Hepatocyte (in vitro differentiated cells): ENCODE results near the gene SLC35G6. TPM values are rescaled to one million over a fixed set of nuclear protein-coding genes. Genes with fewer than 3 reads are reported as not detected.

ENCODE experiments used
- DNase-seq: peaks from one replicate; pipeline ENCODE4 v3.0.0-alpha.2; 2016; ENCODE audit warnings: low spot score
- H2AFZ ChIP-seq: fragments of 200-600 bp; sonication (generic); 2 replicates; pipeline ENCODE4 v1.6.0; 2016; ENCODE audit warnings: antibody characterized with exemption, mild to moderate bottlenecking
- H3K27ac ChIP-seq: fragments of 200-600 bp; sonication (generic); 2 replicates; pipeline ENCODE4 v1.5.1; 2016; ENCODE audit warnings: mild to moderate bottlenecking
- H3K27me3 ChIP-seq: fragments of 200-600 bp; sonication (generic); 2 replicates; pipeline ENCODE4 v1.6.1; 2016
- H3K36me3 ChIP-seq: fragments of 200-600 bp; sonication (generic); replicated peaks from 2 replicates; pipeline ENCODE4 v1.5.1; 2016; ENCODE audit warnings: low read depth; ENCODE audit not compliant: insufficient read depth
- H3K4me1 ChIP-seq: fragments of 200-600 bp; sonication (generic); 2 replicates; pipeline ENCODE4 v1.5.1; 2016; ENCODE audit warnings: mild to moderate bottlenecking, moderate library complexity; ENCODE audit not compliant: insufficient read depth
- H3K4me2 ChIP-seq: fragments of 200-600 bp; sonication (generic); 2 replicates; pipeline ENCODE4 v1.6.0; 2016
- H3K4me3 ChIP-seq: fragments of 200-600 bp; sonication (generic); 2 replicates; pipeline ENCODE4 v1.5.1; 2016; ENCODE audit warnings: mild to moderate bottlenecking
- H3K79me2 ChIP-seq: fragments of 200-600 bp; sonication (generic); 2 replicates; pipeline ENCODE4 v1.6.0; 2017; ENCODE audit warnings: mild to moderate bottlenecking
- H3K9me2 ChIP-seq: fragments of 200-600 bp; sonication (generic); replicated peaks from 2 replicates; pipeline ENCODE4 v1.6.0; 2017; ENCODE audit warnings: mild to moderate bottlenecking; ENCODE audit not compliant: insufficient read depth
- H3K9me3 ChIP-seq: fragments of 200-600 bp; sonication (generic); 2 replicates; pipeline ENCODE4 v1.5.1; 2016; ENCODE audit warnings: low read depth, mild to moderate bottlenecking
- H4K20me1 ChIP-seq: fragments of 200-600 bp; sonication (generic); 2 replicates; pipeline ENCODE4 v1.6.0; 2016; ENCODE audit warnings: mild to moderate bottlenecking; ENCODE audit not compliant: insufficient read depth, poor library complexity, severe bottlenecking
- EZH2 ChIP-seq: fragments of 200-600 bp; sonication (generic); IDR thresholded peaks from 2 replicates; pipeline ENCODE4 v1.6.1; 2016; ENCODE audit warnings: antibody characterized with exemption, mild to moderate bottlenecking, borderline replicate concordance
- EZH2phosphoT487 ChIP-seq: fragments of 200-600 bp; sonication (generic); IDR thresholded peaks from one replicate; pipeline ENCODE4 v1.6.1; 2018; ENCODE audit warnings: antibody characterized with exemption, mild to moderate bottlenecking, low read depth, moderate library complexity; ENCODE audit not compliant: unreplicated experiment, severe bottlenecking
- WGBS: methylation state at CpG from one replicate; pipeline ENCODE4 v1.1.6; 2016; ENCODE audit warnings: low lambda C conversion rate; ENCODE audit errors: missing lambda C conversion rate; 5-methylcytosine and 5-hydroxymethylcytosine counted together
- polyA plus RNA-seq: library from polyadenylated mRNA; unstranded; fragments of >200 nt; fragmentation: Nextera tagmentation; extraction: Ambion mirVana; gene quantifications from 2 replicates; pipeline ENCODE4 v1.2.1, GENCODE V29; 2016
- total RNA-seq: library from RNA; depleted of rRNA; stranded (reverse); fragments of >200 nt; gene quantifications from 2 replicates; pipeline ENCODE4 v1.2.3, GENCODE V29; 2014
- TF ChIP-seq, protein P1 (sequence below): fragments of 200-600 bp; sonication (generic); IDR thresholded peaks from 2 replicates; pipeline ENCODE4 v1.5.1; 2016; ENCODE audit warnings: antibody characterized with exemption, mild to moderate bottlenecking; ENCODE audit not compliant: poor library complexity

SLC35G6 gene
- total and polyA plus RNA-seq, 2 experiments from 2014 or later = 0.30 TPM; not detected in 1

DNA sequence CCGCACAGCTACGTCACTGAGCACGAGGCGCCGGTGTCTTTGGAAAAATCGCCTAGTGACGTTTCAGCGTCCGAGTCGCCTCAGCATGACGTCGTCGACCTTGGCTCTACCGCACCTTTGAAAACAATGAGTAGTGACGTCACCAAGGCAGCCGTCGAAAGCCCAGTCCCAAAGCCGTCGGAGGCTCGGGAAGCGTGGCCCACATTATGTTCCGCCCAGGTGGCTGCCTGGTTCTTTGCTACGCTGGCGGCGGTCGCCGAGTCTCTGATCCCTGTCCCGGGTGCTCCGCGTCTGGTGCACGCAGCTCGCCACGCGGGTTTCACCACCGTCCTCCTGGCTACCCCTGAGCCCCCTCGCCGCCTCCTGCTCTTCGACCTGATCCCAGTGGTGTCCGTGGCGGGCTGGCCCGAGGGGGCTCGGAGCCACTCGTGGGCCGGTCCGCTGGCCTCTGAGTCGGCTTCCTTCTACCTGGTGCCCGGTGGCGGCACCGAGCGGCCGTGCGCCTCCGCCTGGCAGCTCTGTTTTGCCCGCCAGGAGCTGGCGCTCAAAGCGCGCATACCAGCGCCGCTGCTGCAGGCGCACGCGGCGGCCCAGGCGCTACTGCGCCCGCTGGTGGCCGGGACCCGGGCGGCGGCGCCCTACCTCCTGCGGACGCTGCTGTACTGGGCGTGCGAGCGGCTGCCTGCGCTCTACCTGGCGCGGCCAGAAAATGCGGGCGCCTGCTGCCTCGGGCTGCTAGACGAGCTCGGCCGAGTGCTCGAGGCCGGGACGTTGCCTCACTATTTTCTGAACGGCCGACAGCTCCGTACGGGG lies 44.5 kb upstream of the SLC35G6 start:
- H4K20me1 ChIP-seq = no peaks in the 10 kb centered on the region
- H2AFZ ChIP-seq = peak overlapping the region; percentile 46
- 6% methylated on average over 89 of the region's 92 CpGs for WGBS
- H3K36me3 ChIP-seq = no peaks in the 10 kb centered on the region
- peaks cover 29% of the 10 kb centered on the region for H3K27me3 ChIP-seq
- DNase-seq = peak; percentile 95
- H3K4me1 ChIP-seq = peaks cover 50% of the 10 kb centered on the region
- no peaks in the 10 kb centered on the region for H3K9me2 ChIP-seq
- H3K79me2 ChIP-seq = peaks cover 2% of the 10 kb centered on the region
- peak overlapping the region; percentile 8 for H3K4me3 ChIP-seq
- TF ChIP-seq, protein P1, sequence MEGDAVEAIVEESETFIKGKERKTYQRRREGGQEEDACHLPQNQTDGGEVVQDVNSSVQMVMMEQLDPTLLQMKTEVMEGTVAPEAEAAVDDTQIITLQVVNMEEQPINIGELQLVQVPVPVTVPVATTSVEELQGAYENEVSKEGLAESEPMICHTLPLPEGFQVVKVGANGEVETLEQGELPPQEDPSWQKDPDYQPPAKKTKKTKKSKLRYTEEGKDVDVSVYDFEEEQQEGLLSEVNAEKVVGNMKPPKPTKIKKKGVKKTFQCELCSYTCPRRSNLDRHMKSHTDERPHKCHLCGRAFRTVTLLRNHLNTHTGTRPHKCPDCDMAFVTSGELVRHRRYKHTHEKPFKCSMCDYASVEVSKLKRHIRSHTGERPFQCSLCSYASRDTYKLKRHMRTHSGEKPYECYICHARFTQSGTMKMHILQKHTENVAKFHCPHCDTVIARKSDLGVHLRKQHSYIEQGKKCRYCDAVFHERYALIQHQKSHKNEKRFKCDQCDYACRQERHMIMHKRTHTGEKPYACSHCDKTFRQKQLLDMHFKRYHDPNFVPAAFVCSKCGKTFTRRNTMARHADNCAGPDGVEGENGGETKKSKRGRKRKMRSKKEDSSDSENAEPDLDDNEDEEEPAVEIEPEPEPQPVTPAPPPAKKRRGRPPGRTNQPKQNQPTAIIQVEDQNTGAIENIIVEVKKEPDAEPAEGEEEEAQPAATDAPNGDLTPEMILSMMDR = peak; percentile 76
- no peak for TF ChIP-seq EZH2
- H3K27ac ChIP-seq = peak overlapping the region; percentile 65
- H3K9me3 ChIP-seq = no peaks in the 10 kb centered on the region
- peak overlapping the region; percentile 99 for H3K4me2 ChIP-seq

DNA sequence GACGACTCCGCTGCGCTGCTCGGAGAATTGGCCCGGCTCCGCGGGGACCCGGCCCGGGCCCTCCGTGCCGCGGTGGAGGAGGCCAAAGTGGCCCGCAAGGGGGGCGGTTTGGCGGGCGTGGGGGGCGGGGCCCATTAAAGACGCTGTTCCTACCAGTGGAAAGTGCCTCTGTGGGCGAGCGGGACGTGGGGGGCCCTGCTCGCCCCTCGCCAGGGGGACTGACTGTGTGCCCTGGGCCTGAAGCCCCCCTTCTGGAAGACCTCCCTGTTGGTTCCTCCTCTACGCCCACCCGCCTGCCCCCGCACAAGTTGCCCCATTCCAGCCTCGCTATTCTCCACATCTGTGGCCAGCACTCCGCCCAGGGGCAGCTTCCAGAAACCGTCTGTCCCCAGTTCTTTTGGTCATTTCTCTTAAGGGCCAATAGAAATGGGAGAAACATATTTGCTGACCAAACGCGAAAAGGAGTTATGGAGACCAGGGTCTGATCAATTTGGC lies 43.8 kb upstream of the SLC35G6 start:
- Histone ChIP-seq H3K27me3 (peaks cover 29% of the 10 kb centered on the region), H3K27ac (no peak overlapping the region), H3K9me2 (no peaks in the 10 kb centered on the region), H3K4me2 (peak overlapping the region; percentile 99), H3K4me1 (peaks cover 50% of the 10 kb centered on the region), H3K36me3 (no peaks in the 10 kb centered on the region), H3K79me2 (peaks cover 2% of the 10 kb centered on the region), H4K20me1 (no peaks in the 10 kb centered on the region), H3K4me3 (peak overlapping the region; percentile 21), H3K9me3 (no peaks in the 10 kb centered on the region), H2AFZ (peak overlapping the region; percentile 46)
- TF ChIP-seq EZH2phosphoT487 = no peak
- TF ChIP-seq, protein P1 = no peak
- no peak for TF ChIP-seq EZH2
- WGBS = 40% methylated on average over 10 of the region's 31 CpGs
- DNase-seq = no peak

DNA sequence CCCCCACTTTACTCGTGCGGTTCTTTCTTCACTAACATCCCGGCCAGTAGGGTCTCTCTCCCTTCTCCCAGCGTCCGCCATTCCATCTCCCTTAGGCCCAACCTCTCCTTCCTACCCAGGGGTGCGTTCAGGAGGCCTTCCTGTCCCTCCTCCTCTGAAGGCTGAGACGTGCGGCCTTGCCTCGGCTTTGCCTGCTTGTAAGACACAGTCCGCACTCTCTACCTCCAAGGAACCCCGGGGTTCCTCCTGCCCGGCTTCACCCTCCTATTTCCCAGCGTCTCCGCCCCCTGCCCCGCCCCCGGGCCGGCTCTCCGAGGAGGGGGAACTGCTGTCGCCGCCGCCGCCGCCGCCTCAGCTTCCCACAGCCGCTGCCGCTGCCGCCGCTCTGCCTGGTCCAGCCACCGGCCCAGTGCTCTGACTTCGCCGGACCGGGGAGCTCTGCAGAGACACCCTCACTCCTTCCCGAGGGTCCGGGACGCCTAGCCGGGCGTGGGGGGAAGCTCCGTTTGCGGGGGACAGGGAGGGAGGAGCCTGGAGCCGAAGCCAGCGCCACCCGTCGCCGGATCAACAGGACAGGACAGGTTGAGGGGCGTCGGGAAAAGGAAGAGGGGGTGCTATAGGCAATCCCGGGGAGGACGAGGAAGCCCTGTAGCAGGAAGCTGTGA lies 43.2 kb upstream of the SLC35G6 start:
- WGBS = 17% methylated on average over 25 of the region's 48 CpGs
- Histone ChIP-seq H3K4me2 (peak overlapping the region; percentile 99), H2AFZ (peak overlapping the region; percentile 39), H3K27me3 (peaks cover 29% of the 10 kb centered on the region), H4K20me1 (no peaks in the 10 kb centered on the region), H3K27ac (no peak overlapping the region), H3K9me2 (no peaks in the 10 kb centered on the region), H3K4me3 (peak overlapping the region; percentile 21), H3K36me3 (no peaks in the 10 kb centered on the region), H3K79me2 (peaks cover 2% of the 10 kb centered on the region), H3K9me3 (no peaks in the 10 kb centered on the region), H3K4me1 (peaks cover 50% of the 10 kb centered on the region)
- DNase-seq = peak; percentile 80
- TF ChIP-seq, protein P1 = no peak
- TF ChIP-seq EZH2 = no peak
- no peak for TF ChIP-seq EZH2phosphoT487
